ENCODE measurements around the gene RABGGTA. TPM values are rescaled to one million over a fixed set of nuclear protein-coding genes. Genes with fewer than 3 reads are reported as not detected.

The RABGGTA gene
- total and polyA plus RNA-seq, 2 experiments from 2014 or later: 17.6 to 20.7 TPM

GRCh38 chr14:24293525-24293924 is 22.1 kb upstream of the RABGGTA start:
- H2AFZ ChIP-seq: no peak overlapping the region
- H3K4me1 Mint-ChIP-seq: peaks cover 8% of the 10 kb centered on the region
- no peaks in the 10 kb centered on the region for H3K9me3 Mint-ChIP-seq
- no peaks in the 10 kb centered on the region; the same call in 1 of the 2 replicates for H3K79me2 ChIP-seq (replicated peaks; ENCODE audit: insufficient read depth)
- no peaks in the 10 kb centered on the region; the same call in 1 of the 2 replicates for H3K36me3 ChIP-seq (ENCODE audit: insufficient read depth)
- H3K36me3 Mint-ChIP-seq (ENCODE audit: low read depth): peaks cover 5% of the 10 kb centered on the region; the same call in 2 of the 3 replicates
- H3K27me3 Mint-ChIP-seq (ENCODE audit: insufficient read depth, low read depth, poor library complexity): peaks cover 3% of the 10 kb centered on the region
- peaks cover 1% of the 10 kb centered on the region; the same call in 1 of the 2 replicates for H3K4me1 ChIP-seq (ENCODE audit: insufficient read depth)
- no peaks in the 10 kb centered on the region for H3K9me2 ChIP-seq (ENCODE audit: insufficient read depth)
- DNase-seq (ENCODE audit: low spot score): no peak
- H3K27ac Mint-ChIP-seq: no peak overlapping the region
- peaks cover 5% of the 10 kb centered on the region; the same call in 1 of the 2 replicates for H4K20me1 ChIP-seq (replicated peaks; ENCODE audit: insufficient read depth)
- H3K4me3 Mint-ChIP-seq: no peak overlapping the region
- no peak for TF ChIP-seq ZNF462 (CRISPR knock-in tag; IDR thresholded peaks at IDR 0.05)
- TF ChIP-seq NANOG (IDR thresholded peaks at IDR 0.05; ENCODE audit: borderline replicate concordance): no peak
- TF ChIP-seq CTCF (conservative IDR thresholded peaks at IDR 0.05; ENCODE audit: low read depth in 2 of 2): no peak
- no peak for TF ChIP-seq ZNF114 (CRISPR knock-in tag; IDR thresholded peaks at IDR 0.05)
- no peak for TF ChIP-seq EZH2phosphoT487 (IDR thresholded peaks at IDR 0.05; ENCODE audit: unreplicated experiment)
- TF ChIP-seq ETS1 (IDR thresholded peaks at IDR 0.05): no peak
- no peak for TF ChIP-seq REST (IDR thresholded peaks at IDR 0.05; ENCODE audit: unreplicated experiment)
- no peak for TF ChIP-seq ZNF331 (CRISPR knock-in tag; IDR thresholded peaks at IDR 0.05; ENCODE audit: low read depth)
- TF ChIP-seq STAT1 (IDR thresholded peaks at IDR 0.05; ENCODE audit: unreplicated experiment): no peak
- no peak for TF ChIP-seq CREB1 (CRISPR knock-in tag; IDR thresholded peaks at IDR 0.05; ENCODE audit: low read depth)
- TF ChIP-seq JUNB (IDR thresholded peaks at IDR 0.05; ENCODE audit: unreplicated experiment): no peak
- TF ChIP-seq EZH2 (IDR thresholded peaks at IDR 0.05; ENCODE audit: low read depth, unreplicated experiment): no peak
- TF ChIP-seq POLR2AphosphoS5 (IDR thresholded peaks at IDR 0.05; ENCODE audit: low read depth): no peak
- peaks cover 7% of the 10 kb centered on the region; the same call in 1 of the 2 replicates for H3F3A ChIP-seq (replicated peaks; ENCODE audit: low read depth)
- no peaks in the 10 kb centered on the region for H3K27me3 ChIP-seq (ENCODE audit: insufficient read depth)
- no peak overlapping the region for H3K27ac ChIP-seq (ENCODE audit: low read depth)
- H3K4me2 ChIP-seq: no peak overlapping the region
- no peak for ATAC-seq
- no peak overlapping the region for H3K4me3 ChIP-seq

Measured in GM23338 (cell line).